GM11168 (cell line): ENCODE results near the gene CAPZA1.

Experiments used
- in situ Hi-C: fragments of 300-500 bp; cut with MboI; formaldehyde crosslinking; loops from one replicate; pipeline ENCODE4 v1.12.0; 2022; ENCODE audit warnings: low sequenced_read_pairs; ENCODE audit not compliant: unreplicated experiment

CAPZA1 gene

GRCh38 chr1:112674986-112675727 is 55.5 kb downstream of the CAPZA1 start:
- in situ Hi-C loops = no loop called here

GRCh38 chr1:112675728-112676381 is 56.2 kb downstream of the CAPZA1 start:
- in situ Hi-C loops = no loop called here

GRCh38 chr1:112676543-112676942 is 56.9 kb downstream of the CAPZA1 start:
- in situ Hi-C loops = no loop called here

GRCh38 chr1:112677501-112677900 is 57.9 kb downstream of the CAPZA1 start:
- in situ Hi-C loops = no loop called here

- in situ Hi-C loops = no loop called here
Measured at GRCh38 chr1:112678605-112679004, 59.0 kb downstream of the CAPZA1 start.

GRCh38 chr1:112685913-112686312 is 66.3 kb downstream of the CAPZA1 start:
- in situ Hi-C loops = no loop called here

GRCh38 chr1:112686417-112686816 is 66.8 kb downstream of the CAPZA1 start:
- in situ Hi-C loops = no loop called here

GRCh38 chr1:112686835-112687234 is 67.2 kb downstream of the CAPZA1 start:
- in situ Hi-C loops = no loop called here

GRCh38 chr1:112687361-112687760 is 67.7 kb downstream of the CAPZA1 start:
- in situ Hi-C loops = no loop called here

GRCh38 chr1:112687785-112688496 is 68.3 kb downstream of the CAPZA1 start:
- in situ Hi-C loops = no loop called here

GRCh38 chr1:112688781-112689193 is 69.2 kb downstream of the CAPZA1 start:
- in situ Hi-C loops = no loop called here

GRCh38 chr1:112689196-112689841 is 69.7 kb downstream of the CAPZA1 start:
- in situ Hi-C loops = no loop called here

- in situ Hi-C loops = no loop called here
Measured at GRCh38 chr1:112689842-112690237, 70.2 kb downstream of the CAPZA1 start.

GRCh38 chr1:112692681-112693080 is 73.0 kb downstream of the CAPZA1 start:
- in situ Hi-C loops = no loop called here

- in situ Hi-C loops = no loop called here
Measured at GRCh38 chr1:112693821-112694220, 74.2 kb downstream of the CAPZA1 start.

GRCh38 chr1:112694363-112694929 is 74.8 kb downstream of the CAPZA1 start:
- in situ Hi-C loops = no loop called here

GRCh38 chr1:112695276-112695675 is 75.6 kb downstream of the CAPZA1 start:
- in situ Hi-C loops = no loop called here

GRCh38 chr1:112696578-112697314 is 77.1 kb downstream of the CAPZA1 start:
- in situ Hi-C loops = no loop called here

GRCh38 chr1:112697781-112698201 is 78.2 kb downstream of the CAPZA1 start:
- in situ Hi-C loops = no loop called here
